Measurements from ENCODE around the gene RNF224. TPM values are rescaled to one million over a fixed set of nuclear protein-coding genes. Genes with fewer than 3 reads are reported as not detected.

Gene RNF224
- polyA plus RNA-seq, 1 donor from 2014 or later = not detected

DNA sequence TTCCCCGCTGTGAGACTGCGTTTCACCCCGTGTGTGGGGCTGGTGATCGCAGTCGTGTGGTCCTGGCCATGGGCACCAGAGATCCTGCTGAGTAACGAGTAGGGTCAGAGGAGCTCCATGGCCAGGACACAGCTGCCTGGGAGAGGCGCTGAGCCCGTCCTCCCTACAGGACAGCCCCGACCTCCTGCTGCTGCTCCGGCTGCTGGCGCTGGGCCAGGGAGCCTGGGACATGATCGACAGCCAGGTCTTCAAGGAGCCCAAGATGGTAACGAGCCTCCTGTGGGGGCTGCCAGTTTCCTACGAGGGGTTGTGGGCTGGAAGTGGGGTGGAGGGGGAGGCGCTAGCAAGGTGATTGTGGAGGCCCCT is 38.8 kb downstream of the RNF224 start:
- Histone ChIP-seq H4K20me1 (ENCODE audit: insufficient read depth) (no peaks in the 10 kb centered on the region), H2AFZ (ENCODE audit: low read depth, low read length) (no peak overlapping the region), H3K9ac (ENCODE audit: low read length) (no peak overlapping the region), H3K36me3 (ENCODE audit: insufficient read depth, low read length) (no peaks in the 10 kb centered on the region), H3K4me3 (ENCODE audit: low read length) (no peak overlapping the region), H3F3A (ENCODE audit: insufficient read depth, low read length, poor library complexity, severe bottlenecking) (no peaks in the 10 kb centered on the region), H3K79me2 (replicated peaks; ENCODE audit: insufficient read depth, low read length) (no peaks in the 10 kb centered on the region), H3K4me2 (ENCODE audit: low read length) (no peak overlapping the region), H3K27ac (ENCODE audit: low read length) (no peak overlapping the region), H3K9me2 (ENCODE audit: insufficient read depth, low read length) (no peaks in the 10 kb centered on the region), H3K27me3 (ENCODE audit: insufficient read depth, low read depth, low read length) (no peaks in the 10 kb centered on the region), H3K9me3 (ENCODE audit: low read length) (no peaks in the 10 kb centered on the region)
- TF ChIP-seq TAF1 (IDR thresholded peaks at IDR 0.05; ENCODE audit: low read depth) = no peak
- no peak for TF ChIP-seq SMC3 (conservative IDR thresholded peaks at IDR 0.05; ENCODE audit: poor library complexity)
- TF ChIP-seq MXI1 (conservative IDR thresholded peaks at IDR 0.05; ENCODE audit: poor library complexity, severe bottlenecking) = no peak
- TF ChIP-seq, protein P1, sequence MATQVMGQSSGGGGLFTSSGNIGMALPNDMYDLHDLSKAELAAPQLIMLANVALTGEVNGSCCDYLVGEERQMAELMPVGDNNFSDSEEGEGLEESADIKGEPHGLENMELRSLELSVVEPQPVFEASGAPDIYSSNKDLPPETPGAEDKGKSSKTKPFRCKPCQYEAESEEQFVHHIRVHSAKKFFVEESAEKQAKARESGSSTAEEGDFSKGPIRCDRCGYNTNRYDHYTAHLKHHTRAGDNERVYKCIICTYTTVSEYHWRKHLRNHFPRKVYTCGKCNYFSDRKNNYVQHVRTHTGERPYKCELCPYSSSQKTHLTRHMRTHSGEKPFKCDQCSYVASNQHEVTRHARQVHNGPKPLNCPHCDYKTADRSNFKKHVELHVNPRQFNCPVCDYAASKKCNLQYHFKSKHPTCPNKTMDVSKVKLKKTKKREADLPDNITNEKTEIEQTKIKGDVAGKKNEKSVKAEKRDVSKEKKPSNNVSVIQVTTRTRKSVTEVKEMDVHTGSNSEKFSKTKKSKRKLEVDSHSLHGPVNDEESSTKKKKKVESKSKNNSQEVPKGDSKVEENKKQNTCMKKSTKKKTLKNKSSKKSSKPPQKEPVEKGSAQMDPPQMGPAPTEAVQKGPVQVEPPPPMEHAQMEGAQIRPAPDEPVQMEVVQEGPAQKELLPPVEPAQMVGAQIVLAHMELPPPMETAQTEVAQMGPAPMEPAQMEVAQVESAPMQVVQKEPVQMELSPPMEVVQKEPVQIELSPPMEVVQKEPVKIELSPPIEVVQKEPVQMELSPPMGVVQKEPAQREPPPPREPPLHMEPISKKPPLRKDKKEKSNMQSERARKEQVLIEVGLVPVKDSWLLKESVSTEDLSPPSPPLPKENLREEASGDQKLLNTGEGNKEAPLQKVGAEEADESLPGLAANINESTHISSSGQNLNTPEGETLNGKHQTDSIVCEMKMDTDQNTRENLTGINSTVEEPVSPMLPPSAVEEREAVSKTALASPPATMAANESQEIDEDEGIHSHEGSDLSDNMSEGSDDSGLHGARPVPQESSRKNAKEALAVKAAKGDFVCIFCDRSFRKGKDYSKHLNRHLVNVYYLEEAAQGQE (IDR thresholded peaks at IDR 0.05; ENCODE audit: borderline replicate concordance) = no peak
- TF ChIP-seq EP300 (conservative IDR thresholded peaks at IDR 0.05; ENCODE audit: poor library complexity, severe bottlenecking) = no peak
- no peak for TF ChIP-seq EZH2 (IDR thresholded peaks at IDR 0.05; ENCODE audit: borderline replicate concordance, insufficient read depth, low read length, poor library complexity, severe bottlenecking)
- TF ChIP-seq RAD21 (conservative IDR thresholded peaks at IDR 0.05) = no peak
- TF ChIP-seq, protein P2, sequence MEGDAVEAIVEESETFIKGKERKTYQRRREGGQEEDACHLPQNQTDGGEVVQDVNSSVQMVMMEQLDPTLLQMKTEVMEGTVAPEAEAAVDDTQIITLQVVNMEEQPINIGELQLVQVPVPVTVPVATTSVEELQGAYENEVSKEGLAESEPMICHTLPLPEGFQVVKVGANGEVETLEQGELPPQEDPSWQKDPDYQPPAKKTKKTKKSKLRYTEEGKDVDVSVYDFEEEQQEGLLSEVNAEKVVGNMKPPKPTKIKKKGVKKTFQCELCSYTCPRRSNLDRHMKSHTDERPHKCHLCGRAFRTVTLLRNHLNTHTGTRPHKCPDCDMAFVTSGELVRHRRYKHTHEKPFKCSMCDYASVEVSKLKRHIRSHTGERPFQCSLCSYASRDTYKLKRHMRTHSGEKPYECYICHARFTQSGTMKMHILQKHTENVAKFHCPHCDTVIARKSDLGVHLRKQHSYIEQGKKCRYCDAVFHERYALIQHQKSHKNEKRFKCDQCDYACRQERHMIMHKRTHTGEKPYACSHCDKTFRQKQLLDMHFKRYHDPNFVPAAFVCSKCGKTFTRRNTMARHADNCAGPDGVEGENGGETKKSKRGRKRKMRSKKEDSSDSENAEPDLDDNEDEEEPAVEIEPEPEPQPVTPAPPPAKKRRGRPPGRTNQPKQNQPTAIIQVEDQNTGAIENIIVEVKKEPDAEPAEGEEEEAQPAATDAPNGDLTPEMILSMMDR (IDR thresholded peaks at IDR 0.05; ENCODE audit: poor library complexity, severe bottlenecking) = no peak
- no peak for TF ChIP-seq POLR2AphosphoS5 (IDR thresholded peaks at IDR 0.05)

DNA sequence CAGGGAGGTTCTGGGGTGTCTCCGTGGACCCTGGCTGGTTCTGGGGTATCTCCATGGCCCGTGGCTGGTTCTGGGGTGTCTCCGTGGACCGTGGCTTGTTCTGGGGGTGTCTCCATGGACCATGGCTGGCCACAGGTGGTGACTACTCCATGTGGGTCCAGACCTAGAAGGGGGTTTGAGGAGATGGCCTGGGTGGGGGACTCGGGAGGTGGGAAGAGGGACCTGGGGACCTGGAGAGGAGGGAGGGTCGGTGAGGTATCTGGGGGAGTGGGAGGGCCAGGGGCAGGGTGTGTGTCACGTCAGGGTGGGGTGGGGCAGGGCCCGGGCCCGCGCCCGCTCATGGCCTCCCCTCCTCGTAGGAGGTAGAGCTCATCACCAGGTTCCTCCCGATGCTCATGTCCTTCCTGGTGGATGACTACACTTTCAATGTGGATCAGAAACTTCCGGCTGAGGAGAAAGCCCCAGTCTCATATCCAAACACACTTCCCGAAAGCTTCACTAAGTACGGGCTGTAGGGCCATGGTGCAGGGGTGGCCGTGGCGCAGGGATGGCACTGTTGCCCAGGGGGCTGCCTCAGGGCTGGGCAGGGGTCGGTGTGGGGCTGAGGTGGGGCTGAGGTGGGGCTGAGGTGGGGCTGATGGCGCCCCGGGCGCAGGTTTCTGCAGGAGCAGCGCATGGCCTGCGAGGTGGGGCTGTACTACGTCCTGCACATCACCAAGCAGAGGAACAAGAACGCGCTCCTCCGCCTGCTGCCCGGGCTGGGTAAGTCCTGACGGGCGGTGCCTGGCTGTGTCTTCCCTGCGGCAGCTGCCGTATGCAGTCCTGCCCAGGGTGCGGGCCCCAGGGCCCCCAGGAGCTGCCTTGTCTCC is 39.5 kb downstream of the RNF224 start:
- Histone ChIP-seq H3F3A (ENCODE audit: insufficient read depth, low read length, poor library complexity, severe bottlenecking) (no peaks in the 10 kb centered on the region), H3K4me3 (ENCODE audit: low read length) (no peak overlapping the region), H3K27ac (ENCODE audit: low read length) (no peak overlapping the region), H3K36me3 (ENCODE audit: insufficient read depth, low read length) (no peaks in the 10 kb centered on the region), H4K20me1 (ENCODE audit: insufficient read depth) (no peaks in the 10 kb centered on the region), H3K4me2 (ENCODE audit: low read length) (no peak overlapping the region), H3K79me2 (replicated peaks; ENCODE audit: insufficient read depth, low read length) (no peaks in the 10 kb centered on the region), H3K9ac (ENCODE audit: low read length) (no peak overlapping the region), H3K9me3 (ENCODE audit: low read length) (no peaks in the 10 kb centered on the region), H3K27me3 (ENCODE audit: insufficient read depth, low read depth, low read length) (no peaks in the 10 kb centered on the region), H2AFZ (ENCODE audit: low read depth, low read length) (no peak overlapping the region), H3K9me2 (ENCODE audit: insufficient read depth, low read length) (no peaks in the 10 kb centered on the region)
- no peak for TF ChIP-seq EP300 (conservative IDR thresholded peaks at IDR 0.05; ENCODE audit: poor library complexity, severe bottlenecking)
